ENCODE data around the gene LIPK.

LIPK gene

DNA sequence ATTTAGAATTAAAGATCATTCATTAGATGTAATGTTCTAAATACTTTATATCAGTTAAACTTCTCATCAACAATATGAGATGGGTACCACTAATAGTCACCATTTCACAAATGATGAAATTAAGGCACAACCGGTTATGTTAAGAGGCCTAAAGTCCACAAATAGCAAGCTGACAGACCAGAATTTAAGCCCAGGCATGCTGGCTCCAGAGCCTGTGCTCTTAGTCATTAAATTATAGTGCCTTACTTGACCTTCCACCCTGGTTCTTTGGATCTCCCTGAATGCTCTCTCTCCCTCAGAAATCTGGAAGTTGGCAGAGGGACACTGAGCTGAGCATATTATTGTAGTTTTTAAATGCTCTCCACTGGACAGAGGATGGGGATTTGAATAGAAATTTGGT lies 57.4 kb downstream of the LIPK start:
- Histone ChIP-seq H3K36me3 (ENCODE audit: control insufficient read depth, insufficient read depth, low read length) (no peaks in the 10 kb centered on the region), H3K27ac (ENCODE audit: low read depth, low read length) (no peak overlapping the region), H3K4me3 (ENCODE audit: low read length) (no peak overlapping the region), H3K27me3 (ENCODE audit: control insufficient read depth, insufficient read depth, low read length) (no peaks in the 10 kb centered on the region), H3K4me1 (ENCODE audit: control insufficient read depth, insufficient read depth, low read length) (no peaks in the 10 kb centered on the region), H3K9ac (ENCODE audit: low read length) (no peak overlapping the region)

DNA sequence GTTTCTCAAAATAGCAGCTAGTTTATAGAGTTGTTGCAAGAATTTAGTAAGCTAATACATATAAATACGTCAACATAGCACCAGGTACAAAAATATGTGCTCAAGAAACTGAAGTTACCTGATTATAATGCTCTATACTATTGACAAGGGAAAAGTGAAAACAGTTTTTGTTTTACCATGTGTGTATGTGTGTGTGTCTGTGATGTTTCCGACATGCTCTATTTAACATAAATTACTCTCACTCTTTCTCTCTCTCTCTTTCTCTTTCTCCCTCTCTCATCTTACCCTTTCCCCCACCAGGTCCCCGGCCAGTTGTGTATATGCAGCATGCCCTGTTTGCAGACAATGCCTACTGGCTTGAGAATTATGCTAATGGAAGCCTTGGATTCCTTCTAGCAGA lies 58.1 kb downstream of the LIPK start:
- H3K27ac ChIP-seq (ENCODE audit: low read depth, low read length) = no peak overlapping the region
- no peak overlapping the region for H3K9ac ChIP-seq (ENCODE audit: low read length)
- H3K4me3 ChIP-seq (ENCODE audit: low read length) = no peak overlapping the region

DNA sequence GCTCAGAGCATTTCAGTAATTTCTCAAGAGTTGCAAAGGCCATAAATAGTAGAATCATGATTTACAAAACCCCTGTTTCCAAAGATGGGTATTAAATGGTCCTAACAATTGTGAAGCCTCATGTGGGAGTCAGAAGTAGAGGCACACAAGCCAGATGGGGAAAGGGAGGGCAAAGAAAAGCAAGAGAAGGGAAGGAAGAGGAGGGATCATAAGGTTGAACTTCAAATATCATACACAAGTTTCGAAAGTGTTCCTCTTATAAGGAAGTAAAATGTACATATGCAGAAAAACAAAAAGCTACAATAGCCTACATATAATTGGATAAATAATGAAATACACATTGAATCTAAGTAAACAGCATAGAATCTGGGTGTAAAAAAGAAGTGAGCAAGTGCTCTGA lies 59.8 kb downstream of the LIPK start:
- Histone ChIP-seq H3K9ac (ENCODE audit: low read length) (no peak overlapping the region), H3K4me1 (ENCODE audit: control insufficient read depth, insufficient read depth, low read length) (no peaks in the 10 kb centered on the region), H3K27ac (ENCODE audit: low read depth, low read length) (no peak overlapping the region)

More for the DNA sequence above, 58.1 kb downstream of the LIPK start:
- no peaks in the 10 kb centered on the region for H3K36me3 ChIP-seq (ENCODE audit: control insufficient read depth, insufficient read depth, low read length)
- no peaks in the 10 kb centered on the region for H3K27me3 ChIP-seq (ENCODE audit: control insufficient read depth, insufficient read depth, low read length)
- no peaks in the 10 kb centered on the region for H3K4me1 ChIP-seq (ENCODE audit: control insufficient read depth, insufficient read depth, low read length)

DNA sequence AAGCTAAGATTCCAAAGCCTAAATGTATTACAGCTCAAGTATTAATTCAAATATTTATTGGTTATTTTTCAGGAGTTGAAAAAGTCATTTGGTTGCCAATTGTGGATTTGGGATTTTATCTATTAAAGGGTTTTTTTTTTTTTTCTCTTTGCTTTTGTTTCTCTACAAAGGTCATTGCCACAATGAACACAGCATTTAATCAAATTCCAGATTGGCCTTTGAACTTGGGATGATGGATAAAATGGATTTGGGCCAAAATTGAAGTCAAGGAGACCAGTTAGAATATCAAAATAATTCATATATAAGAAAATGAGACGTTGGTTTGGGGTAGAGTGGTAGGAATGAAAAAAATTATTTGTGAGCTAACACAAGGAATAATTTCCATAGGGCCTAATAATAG lies 63.3 kb downstream of the LIPK start:
- H3K27ac ChIP-seq (ENCODE audit: low read depth, low read length) = no peak overlapping the region
- no peak overlapping the region for H3K9ac ChIP-seq (ENCODE audit: low read length)
- no peaks in the 10 kb centered on the region for H3K4me1 ChIP-seq (ENCODE audit: control insufficient read depth, insufficient read depth, low read length)
- H3K36me3 ChIP-seq (ENCODE audit: control insufficient read depth, insufficient read depth, low read length) = no peaks in the 10 kb centered on the region
- H3K4me3 ChIP-seq (ENCODE audit: low read length) = no peak overlapping the region
- H3K27me3 ChIP-seq (ENCODE audit: control insufficient read depth, insufficient read depth, low read length) = no peaks in the 10 kb centered on the region

More for the DNA sequence above, 59.8 kb downstream of the LIPK start:
- H3K27me3 ChIP-seq (ENCODE audit: control insufficient read depth, insufficient read depth, low read length) = no peaks in the 10 kb centered on the region
- no peaks in the 10 kb centered on the region for H3K36me3 ChIP-seq (ENCODE audit: control insufficient read depth, insufficient read depth, low read length)
- no peak overlapping the region for H3K4me3 ChIP-seq (ENCODE audit: low read length)

DNA sequence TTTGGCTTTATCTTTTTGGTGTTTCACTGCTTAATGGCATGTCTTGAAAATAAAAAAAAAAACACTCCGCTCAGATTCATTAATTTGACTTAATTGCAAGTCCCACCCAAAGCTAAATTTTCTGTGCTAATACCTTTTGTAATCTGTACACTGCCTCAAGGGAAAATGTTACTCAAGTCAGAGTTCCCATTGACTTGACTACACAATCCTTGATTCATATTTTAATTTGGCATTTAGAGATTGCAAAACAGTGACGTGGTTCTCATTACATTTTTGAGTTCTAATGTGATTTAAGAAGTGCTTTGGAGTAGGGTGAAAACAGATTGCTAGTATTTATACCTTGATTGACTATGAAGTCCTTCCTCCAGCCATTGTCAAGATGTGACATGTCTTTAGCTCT lies 75.2 kb downstream of the LIPK start:
- Histone ChIP-seq H3K27ac (ENCODE audit: low read depth, low read length) (no peak overlapping the region), H3K4me1 (ENCODE audit: control insufficient read depth, insufficient read depth, low read length) (no peaks in the 10 kb centered on the region), H3K36me3 (ENCODE audit: control insufficient read depth, insufficient read depth, low read length) (no peaks in the 10 kb centered on the region), H3K9ac (ENCODE audit: low read length) (no peak overlapping the region), H3K4me3 (ENCODE audit: low read length) (no peak overlapping the region), H3K27me3 (ENCODE audit: control insufficient read depth, insufficient read depth, low read length) (no peaks in the 10 kb centered on the region)

DNA sequence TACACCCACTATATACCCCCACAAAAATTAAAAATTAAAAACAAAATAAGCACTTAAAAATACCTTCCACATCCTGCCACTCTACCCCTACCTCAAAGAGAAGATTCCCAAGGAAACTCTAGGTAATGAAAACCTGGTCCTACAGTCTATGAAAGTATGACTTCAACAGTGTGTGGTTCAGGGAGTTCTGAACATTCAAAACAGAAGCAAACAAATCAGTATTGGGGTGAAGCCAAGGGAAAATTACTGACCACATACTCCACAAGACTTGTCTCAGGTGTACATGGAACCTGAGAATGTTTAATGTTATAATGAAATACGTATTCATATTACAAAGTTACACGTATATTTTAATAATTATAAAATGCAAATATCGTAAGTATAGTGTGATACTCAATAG lies 76.2 kb downstream of the LIPK start:
- Histone ChIP-seq H3K27me3 (ENCODE audit: control insufficient read depth, insufficient read depth, low read length) (no peaks in the 10 kb centered on the region), H3K27ac (ENCODE audit: low read depth, low read length) (no peak overlapping the region)

DNA sequence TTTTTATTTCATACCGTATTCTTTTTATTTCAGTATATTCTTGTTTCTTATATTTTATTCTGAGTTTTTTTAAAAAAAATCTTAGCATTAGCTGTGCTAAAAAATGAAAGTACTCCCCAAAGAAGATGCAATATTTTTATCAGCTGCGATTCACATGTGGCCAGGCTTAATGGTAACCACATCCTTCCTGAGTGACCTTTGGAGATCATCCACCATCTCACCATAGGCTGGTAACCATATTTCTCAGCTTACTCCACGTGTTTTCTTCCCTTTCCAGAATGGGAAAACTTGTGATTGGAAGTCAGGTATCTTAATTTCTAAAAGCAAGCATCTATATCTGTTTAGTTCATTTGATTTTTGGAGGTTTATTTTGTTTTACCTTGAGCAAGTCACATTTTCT lies 77.7 kb downstream of the LIPK start:
- no peaks in the 10 kb centered on the region for H3K36me3 ChIP-seq (ENCODE audit: control insufficient read depth, insufficient read depth, low read length)
- no peak overlapping the region for H3K9ac ChIP-seq (ENCODE audit: low read length)
- no peaks in the 10 kb centered on the region for H3K4me1 ChIP-seq (ENCODE audit: control insufficient read depth, insufficient read depth, low read length)
- H3K27me3 ChIP-seq (ENCODE audit: control insufficient read depth, insufficient read depth, low read length) = no peaks in the 10 kb centered on the region
- no peak overlapping the region for H3K4me3 ChIP-seq (ENCODE audit: low read length)
- no peak overlapping the region for H3K27ac ChIP-seq (ENCODE audit: low read depth, low read length)

More for the DNA sequence above, 76.2 kb downstream of the LIPK start:
- no peaks in the 10 kb centered on the region for H3K36me3 ChIP-seq (ENCODE audit: control insufficient read depth, insufficient read depth, low read length)
- no peak overlapping the region for H3K9ac ChIP-seq (ENCODE audit: low read length)
- no peaks in the 10 kb centered on the region for H3K4me1 ChIP-seq (ENCODE audit: control insufficient read depth, insufficient read depth, low read length)
- H3K4me3 ChIP-seq (ENCODE audit: low read length) = no peak overlapping the region

DNA sequence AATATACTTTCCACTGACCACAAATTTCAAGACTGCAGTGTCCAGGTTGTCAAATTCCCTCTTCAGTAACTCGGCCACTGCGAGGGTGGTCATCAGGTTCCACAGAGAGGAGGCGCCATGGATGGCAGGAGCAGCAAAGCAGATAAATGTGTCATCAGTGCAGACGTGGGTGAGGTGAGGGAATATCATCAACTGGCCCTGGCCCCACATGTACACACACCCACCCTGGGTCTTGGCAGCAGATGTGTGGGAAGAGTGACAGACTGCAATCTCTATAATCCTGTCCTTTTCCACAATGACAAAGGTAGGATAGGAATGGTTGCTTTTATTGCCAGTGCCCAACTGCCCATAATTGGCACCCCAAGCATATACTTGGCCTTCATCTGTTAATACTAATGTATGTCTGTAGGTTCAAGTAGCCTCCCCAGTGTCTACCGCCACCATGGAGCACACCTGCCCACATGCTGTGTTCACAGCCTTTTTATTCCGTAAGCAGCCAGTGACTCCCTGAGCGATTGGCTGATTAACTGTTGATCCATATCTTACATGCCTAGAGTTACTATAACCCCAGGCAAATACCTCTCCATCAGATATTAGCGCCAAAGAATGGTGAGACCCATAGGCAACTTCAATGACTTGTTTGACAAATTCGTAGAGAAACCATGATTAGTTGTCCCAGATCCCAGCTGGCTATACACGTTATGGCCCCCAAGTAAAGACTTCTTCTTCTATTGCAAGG lies 80.2 kb downstream of the LIPK start:
- Histone ChIP-seq H3K27ac (ENCODE audit: low read depth, low read length) (no peak overlapping the region), H3K4me1 (ENCODE audit: control insufficient read depth, insufficient read depth, low read length) (no peaks in the 10 kb centered on the region), H3K4me3 (ENCODE audit: low read length) (no peak overlapping the region), H3K9ac (ENCODE audit: low read length) (no peak overlapping the region), H3K27me3 (ENCODE audit: control insufficient read depth, insufficient read depth, low read length) (no peaks in the 10 kb centered on the region), H3K36me3 (ENCODE audit: control insufficient read depth, insufficient read depth, low read length) (no peaks in the 10 kb centered on the region)

DNA sequence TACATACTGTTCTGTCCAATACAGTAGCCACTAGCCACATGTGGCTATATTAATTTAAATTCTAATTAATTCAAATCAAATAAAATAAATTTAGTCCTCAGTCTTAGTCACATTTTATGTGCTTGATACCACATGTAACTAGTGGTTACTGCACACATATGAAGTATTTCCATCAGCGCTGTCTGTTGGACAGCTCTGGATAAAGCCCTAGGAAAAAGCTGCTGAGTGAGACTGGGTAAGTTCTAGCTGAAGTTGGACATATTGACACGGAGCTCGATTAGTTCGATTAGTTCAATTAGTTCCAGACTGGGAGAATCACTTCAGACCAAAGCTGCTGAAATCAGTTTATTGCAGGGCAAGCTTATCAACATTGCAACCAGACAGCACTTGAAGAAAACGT lies 81.4 kb downstream of the LIPK start:
- no peak overlapping the region for H3K4me3 ChIP-seq (ENCODE audit: low read length)
- no peaks in the 10 kb centered on the region for H3K27me3 ChIP-seq (ENCODE audit: control insufficient read depth, insufficient read depth, low read length)
- no peak overlapping the region for H3K9ac ChIP-seq (ENCODE audit: low read length)
- no peaks in the 10 kb centered on the region for H3K36me3 ChIP-seq (ENCODE audit: control insufficient read depth, insufficient read depth, low read length)
- H3K4me1 ChIP-seq (ENCODE audit: control insufficient read depth, insufficient read depth, low read length) = no peaks in the 10 kb centered on the region
- no peak overlapping the region for H3K27ac ChIP-seq (ENCODE audit: low read depth, low read length)

DNA sequence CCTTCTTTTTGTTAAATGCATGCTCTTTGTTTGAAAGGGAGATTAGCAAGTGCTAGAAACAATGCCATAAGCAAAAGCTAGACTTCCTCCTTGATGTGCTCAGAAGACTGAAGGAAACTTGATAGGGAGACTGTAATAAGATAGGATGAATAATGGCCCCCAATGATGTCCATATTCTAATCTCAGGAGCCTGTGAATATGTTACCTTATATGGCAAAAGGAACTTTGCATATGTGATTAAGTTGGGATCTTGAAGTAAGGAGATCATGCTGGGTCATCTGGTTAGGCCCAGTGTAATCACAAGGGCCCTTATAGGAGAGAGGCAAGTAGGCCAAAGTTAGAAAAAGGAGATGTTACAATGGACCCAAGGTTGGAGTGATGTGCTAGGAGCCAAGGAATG lies 82.9 kb downstream of the LIPK start:
- no peaks in the 10 kb centered on the region for H3K36me3 ChIP-seq (ENCODE audit: control insufficient read depth, insufficient read depth, low read length)
- H3K27me3 ChIP-seq (ENCODE audit: control insufficient read depth, insufficient read depth, low read length) = no peaks in the 10 kb centered on the region
- no peak overlapping the region for H3K27ac ChIP-seq (ENCODE audit: low read depth, low read length)
- H3K4me3 ChIP-seq (ENCODE audit: low read length) = no peak overlapping the region
- no peak overlapping the region for H3K9ac ChIP-seq (ENCODE audit: low read length)
- H3K4me1 ChIP-seq (ENCODE audit: control insufficient read depth, insufficient read depth, low read length) = no peaks in the 10 kb centered on the region

DNA sequence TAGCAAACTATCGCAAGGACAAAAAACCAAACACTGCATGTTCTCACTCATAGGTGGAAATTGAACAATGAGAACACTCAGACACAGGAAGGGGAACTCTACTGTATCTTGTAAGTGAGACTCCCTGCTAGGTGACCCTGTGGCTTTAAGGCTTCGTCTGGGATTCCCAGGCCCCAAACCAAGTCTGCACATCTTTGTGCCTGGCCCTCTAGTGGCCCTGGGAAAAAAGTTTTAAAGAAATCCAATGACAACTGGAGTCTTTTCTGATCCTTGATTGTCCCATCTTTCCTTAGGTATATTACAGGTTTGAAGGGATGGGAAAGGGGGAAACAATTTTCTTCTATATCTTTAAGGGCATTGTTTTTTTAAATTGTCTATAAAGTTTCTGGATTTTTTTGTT lies 85.9 kb downstream of the LIPK start:
- H3K27me3 ChIP-seq (ENCODE audit: control insufficient read depth, insufficient read depth, low read length) = no peaks in the 10 kb centered on the region
- H3K4me1 ChIP-seq (ENCODE audit: control insufficient read depth, insufficient read depth, low read length) = no peaks in the 10 kb centered on the region
- no peak overlapping the region for H3K27ac ChIP-seq (ENCODE audit: low read depth, low read length)

DNA sequence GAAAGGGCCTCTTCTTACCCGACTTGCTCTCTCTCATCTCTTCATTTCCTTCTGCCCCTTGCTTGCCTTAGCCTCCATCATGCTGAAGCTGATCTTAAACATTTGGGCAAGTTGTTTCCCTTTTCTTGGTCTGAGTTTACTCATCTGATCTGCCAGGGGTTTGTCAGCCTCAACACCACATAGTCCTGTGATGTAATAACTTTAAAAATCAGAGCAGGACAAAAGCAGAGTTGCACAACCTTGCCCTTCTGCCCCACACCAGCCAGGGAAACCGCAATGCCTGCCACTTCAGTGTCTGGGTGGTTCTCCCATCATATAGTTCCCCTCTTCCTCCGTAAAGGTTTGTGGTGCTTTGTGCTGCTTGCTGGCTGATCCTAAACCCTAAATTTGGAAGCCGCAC lies 86.6 kb downstream of the LIPK start:
- Histone ChIP-seq H3K9ac (ENCODE audit: low read length) (no peak overlapping the region), H3K4me3 (ENCODE audit: low read length) (no peak overlapping the region), H3K27me3 (ENCODE audit: control insufficient read depth, insufficient read depth, low read length) (no peaks in the 10 kb centered on the region), H3K36me3 (ENCODE audit: control insufficient read depth, insufficient read depth, low read length) (no peaks in the 10 kb centered on the region), H3K27ac (ENCODE audit: low read depth, low read length) (no peak overlapping the region), H3K4me1 (ENCODE audit: control insufficient read depth, insufficient read depth, low read length) (no peaks in the 10 kb centered on the region)

More for the DNA sequence above, 85.9 kb downstream of the LIPK start:
- Histone ChIP-seq H3K4me3 (ENCODE audit: low read length) (no peak overlapping the region), H3K36me3 (ENCODE audit: control insufficient read depth, insufficient read depth, low read length) (no peaks in the 10 kb centered on the region), H3K9ac (ENCODE audit: low read length) (no peak overlapping the region)

DNA sequence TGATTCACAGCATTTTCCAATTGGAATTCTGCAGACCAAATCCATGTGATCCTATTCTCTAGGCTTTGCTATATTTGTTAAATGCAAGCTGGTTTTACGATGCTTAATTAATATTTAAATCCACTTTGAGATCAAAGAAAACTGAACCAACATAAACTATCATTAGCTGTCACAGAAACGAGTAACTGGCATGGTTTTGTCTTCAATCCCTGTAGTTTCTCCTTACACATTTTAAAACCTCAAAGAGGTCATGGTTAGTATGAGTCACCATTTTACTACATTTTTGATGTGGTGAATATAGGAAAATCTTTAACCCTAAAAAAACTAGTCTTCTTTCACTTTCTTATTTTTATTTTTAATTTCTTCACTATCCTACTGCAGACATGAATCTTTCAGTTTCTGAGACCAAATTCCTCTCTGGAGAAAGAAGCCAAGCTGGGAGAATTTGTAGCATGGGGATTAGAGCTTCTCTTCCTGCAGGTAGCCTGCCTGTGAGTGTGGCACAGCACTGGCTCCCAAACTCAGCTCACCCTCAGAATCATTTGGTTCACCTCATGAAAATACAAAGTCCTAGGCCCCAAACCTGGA lies 87.8 kb downstream of the LIPK start:
- H3K4me1 ChIP-seq (ENCODE audit: control insufficient read depth, insufficient read depth, low read length) = no peaks in the 10 kb centered on the region
- no peak overlapping the region for H3K27ac ChIP-seq (ENCODE audit: low read depth, low read length)
- no peaks in the 10 kb centered on the region for H3K27me3 ChIP-seq (ENCODE audit: control insufficient read depth, insufficient read depth, low read length)
- no peaks in the 10 kb centered on the region for H3K36me3 ChIP-seq (ENCODE audit: control insufficient read depth, insufficient read depth, low read length)
- no peak overlapping the region for H3K9ac ChIP-seq (ENCODE audit: low read length)
- H3K4me3 ChIP-seq (ENCODE audit: low read length) = no peak overlapping the region

Measured in rectal smooth muscle tissue (tissue), 1 donor.